Adipocyte (in vitro differentiated cells): ENCODE data around the gene TMCO4.

Source experiments
- DNase-seq: peaks from one replicate; pipeline ENCODE4 v3.0.0-alpha.2; 2015; ENCODE audit warnings: low read depth
- H3K27me3 ChIP-seq: replicated peaks from 2 replicates; pipeline ENCODE4 v1.7.0; 2013; ENCODE audit warnings: mild to moderate bottlenecking, low read length, moderate library complexity; ENCODE audit not compliant: control insufficient read depth, insufficient read depth
- H3K36me3 ChIP-seq: 2 replicates; pipeline ENCODE4 v1.7.0; 2013; ENCODE audit warnings: low read length, mild to moderate bottlenecking, moderate library complexity; ENCODE audit not compliant: control insufficient read depth, insufficient read depth, severe bottlenecking
- H3K4me1 ChIP-seq: 2 replicates; pipeline ENCODE4 v1.7.0; 2013; ENCODE audit warnings: mild to moderate bottlenecking, low read length, moderate library complexity; ENCODE audit not compliant: control insufficient read depth, insufficient read depth
- H3K4me3 ChIP-seq: 2 replicates; pipeline ENCODE4 v1.7.0; 2013; ENCODE audit warnings: mild to moderate bottlenecking, low read length, moderate library complexity
- H3K9ac ChIP-seq: 2 replicates; pipeline ENCODE4 v1.7.0; 2013; ENCODE audit warnings: mild to moderate bottlenecking, low read length, moderate library complexity
- H3K9me3 ChIP-seq: 2 replicates; pipeline ENCODE4 v1.7.0; 2013; ENCODE audit warnings: mild to moderate bottlenecking, low read length, moderate library complexity; ENCODE audit not compliant: control insufficient read depth

The TMCO4 gene

DNA sequence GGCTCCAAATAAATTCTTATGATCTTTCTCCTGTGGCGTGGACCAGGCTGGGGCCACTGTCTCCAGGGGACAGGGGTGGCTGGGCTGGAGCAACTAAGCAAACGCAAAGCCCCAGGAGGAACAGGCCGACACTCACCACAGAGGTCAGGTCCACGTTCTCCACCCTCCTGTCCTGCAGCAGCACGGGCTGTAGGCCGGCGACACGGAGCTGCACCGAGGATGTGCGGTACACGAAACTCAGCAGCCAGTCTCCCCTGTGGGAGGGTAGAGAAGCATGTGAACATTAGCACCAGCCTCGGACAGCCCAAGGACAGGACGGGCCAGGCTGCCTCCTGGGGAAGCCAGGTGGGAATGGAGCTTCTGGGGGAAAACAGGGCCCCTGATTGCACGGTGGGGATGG lies 105.4 kb downstream of the TMCO4 start:
- H3K9me3 ChIP-seq, result no peaks in the 10 kb centered on the region
- peaks cover 23% of the 10 kb centered on the region for H3K36me3 ChIP-seq
- no peaks in the 10 kb centered on the region for H3K4me1 ChIP-seq
- H3K9ac ChIP-seq, result no peak overlapping the region
- H3K4me3 ChIP-seq, result no peak overlapping the region
- no peaks in the 10 kb centered on the region for H3K27me3 ChIP-seq
- DNase-seq, result no peak

DNA sequence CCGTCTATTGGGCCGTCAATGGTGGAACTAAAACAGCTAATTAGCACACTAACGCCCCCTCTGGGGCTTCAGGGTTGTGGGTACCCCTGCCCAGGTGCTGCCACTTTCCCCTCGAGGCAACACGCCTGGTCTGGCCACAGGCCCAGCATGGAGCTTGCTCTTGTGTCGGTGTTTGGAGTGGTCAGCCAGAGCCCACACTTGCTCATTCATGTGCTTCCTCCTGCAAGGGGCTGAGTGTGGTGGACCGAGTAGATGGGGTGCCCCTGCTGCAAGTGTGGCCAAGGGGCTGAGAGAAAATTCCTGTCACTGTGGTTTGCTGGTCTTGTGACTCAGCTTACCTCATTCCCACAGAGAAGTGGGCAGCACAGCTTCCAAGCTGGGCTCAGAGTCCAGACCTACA lies 109.4 kb downstream of the TMCO4 start:
- no peak for DNase-seq
- Histone ChIP-seq H3K27me3 (no peaks in the 10 kb centered on the region), H3K9me3 (peaks cover 3% of the 10 kb centered on the region), H3K4me3 (no peak overlapping the region), H3K9ac (no peak overlapping the region), H3K36me3 (peaks cover 30% of the 10 kb centered on the region), H3K4me1 (no peaks in the 10 kb centered on the region)

DNA sequence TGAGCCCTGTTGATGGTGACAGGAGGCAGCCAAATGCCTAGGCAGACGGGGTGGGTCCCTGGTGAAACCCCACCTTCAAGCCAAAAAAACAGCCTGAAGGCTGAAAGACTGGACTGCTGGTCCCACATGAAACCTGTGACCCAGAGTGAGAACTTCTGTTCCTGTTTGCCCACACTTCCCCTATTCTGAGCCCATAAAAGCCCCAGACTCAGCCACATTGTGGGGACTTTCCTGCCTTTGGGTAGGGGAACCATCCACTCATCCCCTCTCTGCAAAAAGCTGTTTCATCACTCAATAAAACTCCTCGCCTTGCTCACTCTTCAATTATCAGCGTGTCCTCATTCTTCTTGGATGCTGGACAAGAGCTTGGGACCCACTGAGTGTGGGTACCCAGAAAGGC lies 109.9 kb downstream of the TMCO4 start:
- DNase-seq, result no peak
- H3K36me3 ChIP-seq, result peaks cover 30% of the 10 kb centered on the region
- H3K4me3 ChIP-seq, result no peak overlapping the region
- H3K4me1 ChIP-seq, result no peaks in the 10 kb centered on the region
- no peaks in the 10 kb centered on the region for H3K27me3 ChIP-seq
- H3K9me3 ChIP-seq, result peaks cover 3% of the 10 kb centered on the region
- H3K9ac ChIP-seq, result no peak overlapping the region

DNA sequence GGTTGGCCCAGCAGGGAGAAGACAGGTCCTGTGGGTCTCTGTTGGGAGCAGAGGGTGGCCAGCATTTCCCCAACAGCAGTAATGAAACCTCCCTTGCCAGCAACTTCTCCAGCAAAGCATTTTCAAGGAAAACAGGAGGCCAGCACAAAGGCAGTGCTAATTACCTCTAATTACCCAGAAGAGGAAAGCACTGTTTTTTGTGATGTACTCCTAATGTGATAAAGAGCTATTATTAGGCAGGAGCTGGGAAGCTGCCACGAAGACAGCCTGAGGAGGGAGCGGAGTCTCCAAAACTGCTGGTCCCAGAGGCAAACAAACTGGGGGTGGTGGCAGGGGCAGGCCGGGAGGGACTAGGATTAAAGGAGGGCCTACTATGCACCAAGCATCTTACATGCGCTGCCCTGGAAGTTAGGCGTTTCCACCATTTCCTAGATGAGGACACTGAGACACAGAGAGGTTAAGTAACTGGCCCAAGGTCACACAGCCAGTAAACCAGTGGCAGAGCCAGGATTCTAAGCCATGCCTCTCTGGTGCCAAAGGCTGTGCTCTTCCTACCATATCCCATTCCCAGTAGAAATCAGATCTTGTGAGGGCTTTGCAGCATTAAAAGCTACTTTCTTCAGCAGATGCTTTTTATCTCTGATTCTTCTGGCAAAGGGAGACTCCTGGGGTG lies 110.5 kb downstream of the TMCO4 start:
- Histone ChIP-seq H3K4me1 (no peaks in the 10 kb centered on the region), H3K4me3 (no peak overlapping the region), H3K9me3 (peaks cover 3% of the 10 kb centered on the region), H3K36me3 (peaks cover 26% of the 10 kb centered on the region), H3K27me3 (no peaks in the 10 kb centered on the region), H3K9ac (no peak overlapping the region)
- no peak for DNase-seq

DNA sequence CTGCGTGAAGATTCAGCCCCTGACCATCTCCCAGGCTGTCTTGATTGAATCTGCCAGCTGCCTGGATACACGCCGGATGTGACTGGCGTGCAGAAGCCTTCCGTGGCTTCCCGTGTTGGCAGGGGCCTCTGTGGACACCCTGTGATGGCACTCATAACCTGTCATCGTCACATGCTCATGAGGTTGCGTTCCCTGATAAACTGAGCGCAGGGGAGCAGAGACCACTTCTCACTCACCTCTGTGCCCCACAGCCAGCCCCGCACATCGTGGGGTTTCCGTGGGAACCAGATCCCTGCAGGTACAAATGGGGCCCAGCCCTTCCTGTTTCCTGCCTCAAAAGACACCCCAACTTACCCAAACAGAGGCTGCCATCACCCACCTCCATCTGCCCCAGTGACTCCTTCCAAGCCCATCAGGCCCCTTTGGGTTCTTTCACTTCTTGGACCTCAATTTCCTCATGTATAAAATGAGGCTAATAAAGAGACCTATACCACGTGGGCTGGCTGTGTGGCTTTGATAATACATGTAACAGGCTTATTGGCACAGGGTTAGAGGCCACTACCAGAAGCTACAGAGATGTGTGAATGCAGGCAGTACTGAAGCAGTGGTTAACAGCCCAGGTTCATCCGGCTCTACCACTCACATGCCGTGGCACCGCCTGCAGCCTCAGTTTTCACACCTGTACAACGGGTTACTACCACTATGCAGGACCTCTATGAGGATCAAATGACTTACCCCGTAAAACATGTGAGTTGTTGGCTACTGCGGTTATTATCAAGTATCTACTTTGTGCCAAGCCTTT lies 111.5 kb downstream of the TMCO4 start:
- Histone ChIP-seq H3K9ac (no peak overlapping the region), H3K9me3 (peaks cover 3% of the 10 kb centered on the region), H3K4me3 (no peak overlapping the region), H3K36me3 (peaks cover 24% of the 10 kb centered on the region), H3K4me1 (no peaks in the 10 kb centered on the region), H3K27me3 (no peaks in the 10 kb centered on the region)
- DNase-seq, result no peak

DNA sequence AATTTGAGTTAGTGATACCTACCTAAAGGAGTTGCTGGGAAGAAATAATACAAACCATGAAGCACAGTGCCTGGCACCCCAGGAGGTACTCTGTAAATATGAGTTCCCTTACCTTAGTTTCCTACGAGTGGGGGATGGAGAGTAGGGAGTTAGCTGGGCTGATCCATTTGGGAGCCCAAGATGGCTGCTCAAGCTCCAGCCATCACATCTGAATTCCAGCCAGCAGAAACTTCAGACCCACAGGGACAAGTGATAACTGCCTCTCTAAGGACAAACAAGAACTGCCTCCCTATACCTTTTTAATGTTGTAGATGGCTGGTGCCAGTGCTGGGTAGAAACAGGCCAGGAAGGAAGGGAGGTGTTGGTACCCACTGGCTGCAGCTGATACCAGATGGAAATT lies 112.3 kb downstream of the TMCO4 start:
- Histone ChIP-seq H3K9me3 (peaks cover 3% of the 10 kb centered on the region), H3K4me1 (no peaks in the 10 kb centered on the region), H3K27me3 (no peaks in the 10 kb centered on the region), H3K4me3 (no peak overlapping the region), H3K36me3 (peaks cover 24% of the 10 kb centered on the region), H3K9ac (no peak overlapping the region)
- no peak for DNase-seq

DNA sequence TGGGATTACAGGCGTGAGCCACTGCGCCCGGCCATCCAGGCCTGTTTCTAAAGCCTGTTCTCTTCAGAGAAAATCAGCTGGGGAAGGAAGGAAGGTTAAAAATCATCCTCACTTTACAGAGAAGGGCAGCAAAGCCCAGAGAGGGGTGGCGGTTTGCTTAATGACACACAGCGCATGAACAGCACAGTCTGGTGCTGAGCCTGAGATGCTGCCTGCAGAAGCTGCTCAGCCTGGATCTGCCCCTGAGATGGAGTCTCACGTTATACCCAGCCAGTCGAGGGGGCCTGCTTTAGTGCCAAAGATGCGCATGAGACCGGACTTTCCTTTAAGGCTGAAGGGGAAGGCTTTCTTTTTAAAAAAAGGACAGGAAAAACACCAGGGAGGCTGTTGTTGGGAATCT lies 113.7 kb downstream of the TMCO4 start:
- Histone ChIP-seq H3K27me3 (no peaks in the 10 kb centered on the region), H3K9ac (no peak overlapping the region), H3K9me3 (peaks cover 3% of the 10 kb centered on the region), H3K36me3 (peaks cover 14% of the 10 kb centered on the region), H3K4me3 (no peak overlapping the region), H3K4me1 (peaks cover 6% of the 10 kb centered on the region)
- no peak for DNase-seq

DNA sequence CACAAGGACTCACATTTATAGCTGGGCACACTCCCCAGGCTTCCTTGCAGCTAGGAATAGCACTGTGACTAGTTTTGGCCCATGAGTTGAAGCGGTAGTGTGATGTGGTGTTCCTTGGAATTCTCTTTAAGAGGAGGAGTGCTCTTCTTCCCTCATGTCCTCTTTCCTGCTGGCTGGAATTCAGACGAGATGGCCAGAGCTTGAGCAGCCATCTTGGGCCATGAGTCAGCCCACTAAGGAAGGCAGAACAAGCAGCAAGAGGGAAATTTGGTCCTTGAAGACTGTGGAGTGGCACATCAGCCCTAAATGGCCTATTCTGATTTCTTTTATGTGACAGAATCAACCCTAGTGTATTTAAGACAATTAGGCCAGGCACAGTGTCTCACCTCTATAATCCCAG lies 115.0 kb downstream of the TMCO4 start:
- no peak for DNase-seq
- peaks cover 11% of the 10 kb centered on the region for H3K36me3 ChIP-seq
- H3K9ac ChIP-seq, result no peak overlapping the region
- no peaks in the 10 kb centered on the region for H3K27me3 ChIP-seq
- H3K4me3 ChIP-seq, result no peak overlapping the region
- peaks cover 6% of the 10 kb centered on the region for H3K4me1 ChIP-seq
- H3K9me3 ChIP-seq, result peaks cover 3% of the 10 kb centered on the region

DNA sequence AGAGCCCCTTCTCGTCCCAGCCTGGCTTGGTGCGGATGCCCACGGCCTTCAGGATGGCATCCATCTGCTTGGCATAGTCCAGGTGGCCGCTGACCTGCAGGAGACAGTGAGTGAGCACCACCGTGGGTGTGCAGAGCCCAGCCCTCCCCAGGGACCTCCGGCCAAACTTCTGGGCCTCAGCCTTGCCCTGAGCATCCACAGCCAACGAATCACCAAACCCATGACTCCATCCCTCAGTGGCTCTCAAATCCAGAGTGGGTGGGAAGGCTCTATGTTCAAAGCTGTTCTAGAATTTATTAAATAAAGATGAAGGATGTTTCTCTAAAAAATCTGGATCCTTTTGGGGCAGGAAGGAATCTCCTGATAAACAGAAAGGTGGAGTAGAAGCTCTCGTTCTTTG lies 116.4 kb downstream of the TMCO4 start:
- peaks cover 3% of the 10 kb centered on the region for H3K9me3 ChIP-seq
- H3K36me3 ChIP-seq, result peaks cover 11% of the 10 kb centered on the region
- no peak overlapping the region for H3K9ac ChIP-seq
- H3K27me3 ChIP-seq, result no peaks in the 10 kb centered on the region
- H3K4me1 ChIP-seq, result peaks cover 6% of the 10 kb centered on the region
- H3K4me3 ChIP-seq, result no peak overlapping the region
- DNase-seq, result no peak

DNA sequence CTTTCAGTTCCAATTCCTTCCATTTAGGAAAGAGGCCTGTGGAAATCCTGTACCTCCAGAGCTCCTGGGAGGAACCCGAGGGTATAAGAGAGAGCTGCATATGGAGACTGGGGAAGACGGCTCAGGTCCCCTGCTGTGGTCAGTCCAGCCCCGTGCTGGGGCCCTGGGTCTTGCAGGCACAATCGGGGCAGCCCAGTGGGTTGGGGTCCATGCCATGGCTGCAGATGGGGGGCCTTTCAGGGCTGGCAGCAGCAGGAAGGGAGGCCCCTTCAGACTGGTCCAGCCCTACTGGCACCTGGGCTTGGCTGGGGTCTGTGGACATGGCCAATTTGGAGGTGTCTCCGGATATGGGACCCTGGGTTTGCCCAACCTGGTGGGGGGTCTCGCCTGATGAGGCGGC lies 116.8 kb downstream of the TMCO4 start:
- no peak overlapping the region for H3K9ac ChIP-seq
- H3K4me3 ChIP-seq, result no peak overlapping the region
- peaks cover 3% of the 10 kb centered on the region for H3K9me3 ChIP-seq
- H3K36me3 ChIP-seq, result peaks cover 8% of the 10 kb centered on the region
- DNase-seq, result no peak
- H3K4me1 ChIP-seq, result peaks cover 6% of the 10 kb centered on the region
- H3K27me3 ChIP-seq, result no peaks in the 10 kb centered on the region

DNA sequence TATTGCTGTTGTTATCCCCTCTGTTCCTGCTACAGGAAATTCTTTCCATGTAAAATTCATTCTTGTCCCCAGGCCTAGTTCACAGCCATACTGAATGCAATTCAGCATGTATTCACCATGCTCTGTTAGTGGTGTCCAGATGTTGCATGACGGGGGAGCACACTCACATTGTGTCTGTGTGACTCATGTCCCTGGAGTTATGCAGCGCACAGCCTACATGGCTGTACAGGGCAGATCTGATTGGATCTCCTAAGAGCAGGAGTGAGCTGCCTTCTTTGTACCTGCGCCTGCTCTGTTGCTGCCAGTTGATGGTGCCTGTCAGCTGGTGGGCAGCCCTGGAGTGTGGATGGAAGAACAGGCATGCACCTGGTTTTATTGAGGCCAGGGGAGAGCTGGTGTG lies 117.5 kb downstream of the TMCO4 start:
- Histone ChIP-seq H3K4me3 (no peak overlapping the region), H3K9me3 (no peaks in the 10 kb centered on the region), H3K9ac (no peak overlapping the region), H3K27me3 (no peaks in the 10 kb centered on the region), H3K36me3 (peaks cover 1% of the 10 kb centered on the region), H3K4me1 (peaks cover 6% of the 10 kb centered on the region)
- peak; percentile 78 for DNase-seq
